ENCODE results near the gene DPP10.

DPP10 gene

GRCh38 chr2:115161771-115162493 is 719.5 kb downstream of the DPP10 start:
- DNase-seq (ENCODE audit: low read depth) = no peak
- TF ChIP-seq, protein P1, sequence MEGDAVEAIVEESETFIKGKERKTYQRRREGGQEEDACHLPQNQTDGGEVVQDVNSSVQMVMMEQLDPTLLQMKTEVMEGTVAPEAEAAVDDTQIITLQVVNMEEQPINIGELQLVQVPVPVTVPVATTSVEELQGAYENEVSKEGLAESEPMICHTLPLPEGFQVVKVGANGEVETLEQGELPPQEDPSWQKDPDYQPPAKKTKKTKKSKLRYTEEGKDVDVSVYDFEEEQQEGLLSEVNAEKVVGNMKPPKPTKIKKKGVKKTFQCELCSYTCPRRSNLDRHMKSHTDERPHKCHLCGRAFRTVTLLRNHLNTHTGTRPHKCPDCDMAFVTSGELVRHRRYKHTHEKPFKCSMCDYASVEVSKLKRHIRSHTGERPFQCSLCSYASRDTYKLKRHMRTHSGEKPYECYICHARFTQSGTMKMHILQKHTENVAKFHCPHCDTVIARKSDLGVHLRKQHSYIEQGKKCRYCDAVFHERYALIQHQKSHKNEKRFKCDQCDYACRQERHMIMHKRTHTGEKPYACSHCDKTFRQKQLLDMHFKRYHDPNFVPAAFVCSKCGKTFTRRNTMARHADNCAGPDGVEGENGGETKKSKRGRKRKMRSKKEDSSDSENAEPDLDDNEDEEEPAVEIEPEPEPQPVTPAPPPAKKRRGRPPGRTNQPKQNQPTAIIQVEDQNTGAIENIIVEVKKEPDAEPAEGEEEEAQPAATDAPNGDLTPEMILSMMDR (IDR thresholded peaks at IDR 0.05; ENCODE audit: insufficient read depth, low read depth, low read length, missing control alignments) = no peak
- H3K4me3 ChIP-seq (ENCODE audit: low read length) = no peak overlapping the region

- TF ChIP-seq, protein P1 (IDR thresholded peaks at IDR 0.05; ENCODE audit: insufficient read depth, low read depth, low read length, missing control alignments) = no peak
- DNase-seq (ENCODE audit: low read depth) = no peak
- no peak overlapping the region for H3K4me3 ChIP-seq (ENCODE audit: low read length)
These were observed 720.3 kb downstream of the DPP10 start for GRCh38 chr2:115162494-115163293.

DNA sequence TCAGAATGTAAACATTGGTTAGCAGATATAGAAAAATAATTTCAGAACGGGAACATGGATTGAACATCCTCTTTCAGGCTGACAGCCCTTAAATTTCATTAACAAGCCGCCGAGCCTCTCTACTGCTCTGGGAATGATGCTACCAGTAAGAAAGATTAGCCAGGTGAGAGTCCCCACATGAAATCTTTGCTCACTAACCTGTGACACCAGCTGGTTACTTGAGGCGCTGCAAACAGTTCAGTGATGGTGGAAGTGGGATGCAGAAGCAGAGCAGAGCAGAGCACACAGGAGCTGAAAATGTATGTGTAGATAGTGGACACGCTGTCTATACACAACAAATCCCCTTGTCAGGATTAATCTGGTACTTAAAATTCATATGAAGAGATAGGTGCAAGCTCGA is 721.1 kb downstream of the DPP10 start:
- H3K4me3 ChIP-seq (ENCODE audit: low read length) = no peak overlapping the region
- TF ChIP-seq, protein P1 (IDR thresholded peaks at IDR 0.05; ENCODE audit: insufficient read depth, low read depth, low read length, missing control alignments) = no peak
- DNase-seq (ENCODE audit: low read depth) = no peak

DNA sequence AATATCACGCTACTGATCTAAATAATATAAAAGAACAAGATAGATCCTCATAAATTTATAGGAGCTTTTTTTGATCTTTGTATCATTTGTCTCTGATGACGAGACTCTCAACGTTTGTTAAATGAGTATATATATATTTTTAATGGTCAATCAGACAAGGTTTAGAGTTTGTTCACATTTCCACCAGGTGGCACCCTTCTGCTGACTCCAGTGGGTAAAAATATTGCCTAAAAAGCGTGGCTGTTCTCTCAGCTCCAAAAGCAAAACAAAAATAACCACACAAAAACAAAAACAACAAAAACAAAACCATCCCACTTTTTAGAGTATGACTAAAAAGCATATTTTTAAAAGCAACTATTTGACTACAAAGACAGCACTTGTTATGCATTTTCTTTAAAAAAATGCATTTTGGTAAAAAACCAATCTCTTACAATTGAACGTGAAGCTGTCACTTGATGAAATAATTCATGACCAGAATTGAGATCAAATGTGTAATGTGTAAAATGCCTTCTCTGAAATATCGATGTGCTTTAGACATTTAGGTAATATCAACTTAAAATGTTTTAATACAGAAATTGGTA is 723.2 kb downstream of the DPP10 start:
- H3K4me3 ChIP-seq (ENCODE audit: low read length) = no peak overlapping the region
- TF ChIP-seq, protein P1 (IDR thresholded peaks at IDR 0.05; ENCODE audit: insufficient read depth, low read depth, low read length, missing control alignments) = peak; percentile 61
- peak; percentile 56 for DNase-seq (ENCODE audit: low read depth)

DNA sequence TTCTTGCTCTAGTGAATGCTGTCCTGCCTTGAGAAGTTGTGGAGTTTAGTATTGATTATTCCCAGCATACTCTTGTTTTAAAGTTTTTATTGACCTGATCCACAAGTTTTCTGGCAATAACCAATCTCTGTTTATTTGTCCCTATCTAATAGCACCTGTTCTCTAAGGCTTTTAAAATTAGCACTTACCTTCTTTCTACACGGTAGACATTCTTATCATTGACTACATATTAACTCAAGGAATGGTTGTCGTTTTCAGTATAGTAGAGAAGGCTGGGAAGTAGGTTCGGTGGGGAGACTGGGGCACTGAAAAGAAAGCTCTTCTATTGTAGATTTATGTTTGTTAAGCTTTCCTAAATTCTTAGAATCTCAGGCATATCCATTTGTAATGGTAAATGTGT is 726.0 kb downstream of the DPP10 start:
- H3K4me3 ChIP-seq (ENCODE audit: low read length) = no peak overlapping the region
- DNase-seq (ENCODE audit: low read depth) = no peak
- TF ChIP-seq, protein P1 (IDR thresholded peaks at IDR 0.05; ENCODE audit: insufficient read depth, low read depth, low read length, missing control alignments) = no peak

- DNase-seq (ENCODE audit: low read depth) = no peak
- H3K4me3 ChIP-seq (ENCODE audit: low read length) = no peak overlapping the region
- TF ChIP-seq, protein P1 (IDR thresholded peaks at IDR 0.05; ENCODE audit: insufficient read depth, low read depth, low read length, missing control alignments) = no peak
These were observed 727.4 kb downstream of the DPP10 start for GRCh38 chr2:115169814-115170213.

Data from epithelial cell of esophagus (primary cell).